ENCODE data around the gene ANXA1.
"Not testable (repeated sequence)": the region's sequence is repeated elsewhere in the genome, so short reads cannot be mapped to it uniquely, and the experiment has no call there.

ANXA1 gene, protein sequence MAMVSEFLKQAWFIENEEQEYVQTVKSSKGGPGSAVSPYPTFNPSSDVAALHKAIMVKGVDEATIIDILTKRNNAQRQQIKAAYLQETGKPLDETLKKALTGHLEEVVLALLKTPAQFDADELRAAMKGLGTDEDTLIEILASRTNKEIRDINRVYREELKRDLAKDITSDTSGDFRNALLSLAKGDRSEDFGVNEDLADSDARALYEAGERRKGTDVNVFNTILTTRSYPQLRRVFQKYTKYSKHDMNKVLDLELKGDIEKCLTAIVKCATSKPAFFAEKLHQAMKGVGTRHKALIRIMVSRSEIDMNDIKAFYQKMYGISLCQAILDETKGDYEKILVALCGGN

DNA sequence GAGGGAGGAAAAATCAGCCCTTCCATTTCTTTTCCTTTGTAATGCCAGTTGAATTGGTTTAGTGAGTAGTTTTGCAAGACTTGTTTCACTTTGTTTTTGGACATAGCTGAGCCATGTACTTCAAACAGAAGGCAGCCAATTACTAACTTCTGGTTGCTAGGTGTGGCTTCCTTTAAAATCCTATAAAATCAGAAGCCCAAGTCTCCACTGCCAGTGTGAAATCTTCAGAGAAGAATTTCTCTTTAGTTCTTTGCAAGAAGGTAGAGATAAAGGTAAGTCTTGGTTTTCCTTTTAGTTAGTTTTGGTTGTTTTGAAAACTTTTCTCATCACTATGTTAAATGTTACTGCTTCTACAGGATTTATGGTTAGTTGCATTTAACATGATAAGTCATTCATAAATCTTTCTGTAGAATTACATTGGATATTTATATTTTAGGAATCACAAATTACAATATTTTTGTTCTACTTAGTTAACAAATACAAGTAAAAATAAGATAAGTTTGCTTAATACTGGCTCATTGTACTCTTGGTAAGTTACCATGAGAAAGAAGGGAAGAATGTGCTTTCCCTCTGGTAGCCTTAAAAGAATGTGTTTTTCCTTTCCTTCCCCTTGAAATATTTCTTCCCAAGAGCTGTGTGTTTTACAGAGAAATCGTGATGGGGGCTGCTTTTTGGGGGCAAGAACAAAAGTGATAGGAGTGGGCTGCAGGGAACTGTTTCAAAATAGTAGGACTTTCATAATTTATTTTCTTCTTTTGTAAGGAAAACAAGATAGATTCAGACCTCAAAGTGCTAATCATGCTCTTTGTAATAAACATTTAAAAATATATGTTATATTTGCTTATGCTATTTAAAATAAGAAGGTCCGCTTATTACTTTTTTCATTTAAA, at the start of gene ANXA1:
TSS of gene ANXA1 (plus strand) at position 213 of the 890 bp plus-strand sequence. CDS start 6,671 bp downstream, outside the sequence.
- Mint-ChIP-seq H3K27ac (peak within 1 kb of the TSS; percentile 82), H3K27me3 (no peaks in the 10 kb centered on the region), H3K4me3 (peak within 1 kb of the TSS; percentile 77), H3K36me3 (ENCODE audit: low read depth) (peaks cover 30% of the 10 kb centered on the region), H3K9me3 (no peaks in the 10 kb centered on the region), H3K4me1 (ENCODE audit: low read depth) (peaks cover 47% of the 10 kb centered on the region)
- intact Hi-C loops (cut with micrococcal nuclease) = loop anchor here (1.0 to 10.0 kb wide), 3 partner anchors 20 to 1935 kb away; partner anchors contain the start of genes NMRK1 and OSTF1

DNA sequence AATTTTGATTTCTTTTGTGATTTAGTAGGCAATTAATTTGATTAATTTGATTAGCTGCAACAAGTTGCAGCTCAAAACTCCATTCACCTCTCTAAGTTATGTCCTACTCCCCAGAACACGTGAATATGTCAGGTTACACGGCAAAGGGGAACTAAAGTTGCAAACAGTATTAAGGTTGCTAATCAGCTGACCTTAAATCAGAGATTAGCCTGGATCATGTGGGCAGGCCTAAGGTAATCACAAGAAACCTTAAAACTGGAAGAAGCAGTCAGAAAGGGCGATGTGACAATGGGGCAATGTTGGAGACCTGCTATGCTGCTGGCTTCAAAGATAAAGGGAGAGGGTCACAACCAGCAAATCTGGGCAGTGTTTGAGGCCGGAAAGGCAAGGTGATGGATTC, 47.3 kb upstream of the ANXA1 start:
- H3K9me3 Mint-ChIP-seq = no peaks in the 10 kb centered on the region
- no peaks in the 10 kb centered on the region for H3K27me3 Mint-ChIP-seq
- intact Hi-C loops (cut with micrococcal nuclease) = no loop called here

DNA sequence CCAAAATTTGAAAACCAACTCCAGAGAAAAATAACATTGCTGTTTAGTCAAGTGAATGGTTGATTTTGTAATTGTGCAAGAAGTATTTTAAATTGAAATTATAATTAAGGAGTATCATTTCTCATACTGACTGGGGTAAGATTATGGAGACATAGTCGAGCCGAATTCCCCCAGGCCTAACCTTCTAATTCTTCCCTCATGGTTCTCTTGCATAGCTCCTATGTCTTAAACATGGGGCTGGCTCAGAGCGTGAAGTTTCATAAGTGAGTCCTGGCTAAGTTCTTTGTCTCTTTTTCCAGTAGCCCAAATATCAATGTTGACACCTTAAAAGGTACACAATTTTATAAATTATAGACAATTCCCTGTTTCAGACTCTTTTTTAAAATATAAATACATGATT, 46.7 kb upstream of the ANXA1 start:
- no peak overlapping the region for H3K27ac Mint-ChIP-seq
- no peaks in the 10 kb centered on the region for H3K4me1 Mint-ChIP-seq (ENCODE audit: low read depth)
- no peaks in the 10 kb centered on the region for H3K27me3 Mint-ChIP-seq
- H3K4me3 Mint-ChIP-seq = no peak overlapping the region
- intact Hi-C loops (cut with micrococcal nuclease) = no loop called here
- no peaks in the 10 kb centered on the region for H3K9me3 Mint-ChIP-seq
- H3K36me3 Mint-ChIP-seq (ENCODE audit: low read depth) = no peaks in the 10 kb centered on the region

More for the DNA sequence above, 47.3 kb upstream of the ANXA1 start:
- Mint-ChIP-seq H3K4me3 (no peak overlapping the region), H3K27ac (no peak overlapping the region), H3K4me1 (ENCODE audit: low read depth) (no peaks in the 10 kb centered on the region), H3K36me3 (ENCODE audit: low read depth) (no peaks in the 10 kb centered on the region)

DNA sequence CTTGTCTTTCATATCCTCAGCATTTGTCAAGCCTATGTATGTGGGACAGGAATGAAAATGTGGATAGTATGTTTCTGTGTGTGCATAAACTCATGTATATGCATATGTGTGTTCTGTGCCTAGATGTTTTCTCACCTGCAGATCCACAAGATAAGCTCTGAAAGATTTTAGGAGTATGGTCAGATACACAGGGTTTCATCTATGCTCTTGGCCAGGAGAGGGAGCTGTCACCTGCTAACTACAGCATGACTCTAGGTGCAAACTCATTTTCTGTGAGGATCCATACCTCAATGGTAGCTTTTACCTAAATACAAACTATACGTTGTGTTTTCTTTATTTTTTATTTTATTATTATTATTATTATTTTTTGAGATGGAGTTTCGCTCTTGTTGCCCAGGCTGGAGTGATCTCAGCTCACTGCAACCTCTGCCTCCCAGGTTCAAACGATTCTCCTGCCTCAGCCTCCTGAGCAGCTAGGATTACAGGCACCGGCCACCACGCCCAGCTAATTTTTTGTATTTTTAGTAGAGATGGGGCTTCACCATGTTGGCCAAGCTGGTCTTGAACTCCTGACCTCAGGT, 44.1 kb upstream of the ANXA1 start:
- not testable (repeated sequence) for H3K9me3 Mint-ChIP-seq; H3K27ac Mint-ChIP-seq; H3K27me3 Mint-ChIP-seq; H3K36me3 Mint-ChIP-seq (ENCODE audit: low read depth); H3K4me3 Mint-ChIP-seq; H3K4me1 Mint-ChIP-seq (ENCODE audit: low read depth)
- intact Hi-C loops (cut with micrococcal nuclease) = loop anchor here (1.0 kb wide), 1 partner anchor 77 kb away; no protein-coding TSS in a partner anchor

DNA sequence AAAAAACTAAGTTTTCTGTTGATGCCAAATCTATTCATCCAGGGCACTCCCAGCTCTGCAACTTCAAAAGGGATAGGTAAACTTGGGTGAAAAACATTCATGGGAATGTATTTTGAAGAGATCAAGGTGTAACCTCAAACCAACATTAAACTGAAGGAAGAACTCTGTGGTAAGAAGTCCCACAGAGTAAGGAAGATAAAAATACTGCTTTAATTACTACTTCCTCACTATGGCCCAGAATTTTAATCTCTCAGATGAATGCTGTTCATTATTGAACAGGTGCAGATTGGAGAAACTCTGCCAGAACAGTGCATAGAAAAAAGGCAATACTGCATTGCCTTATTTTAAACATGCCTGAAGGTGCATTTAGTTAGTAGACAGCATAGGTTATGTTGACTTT, 37.6 kb upstream of the ANXA1 start:
- H3K4me3 Mint-ChIP-seq = no peak overlapping the region
- H3K27ac Mint-ChIP-seq = no peak overlapping the region
- H3K27me3 Mint-ChIP-seq = no peaks in the 10 kb centered on the region
- no peaks in the 10 kb centered on the region for H3K4me1 Mint-ChIP-seq (ENCODE audit: low read depth)
- intact Hi-C loops (cut with micrococcal nuclease) = no loop called here
- no peaks in the 10 kb centered on the region for H3K36me3 Mint-ChIP-seq (ENCODE audit: low read depth)
- H3K9me3 Mint-ChIP-seq = no peaks in the 10 kb centered on the region

DNA sequence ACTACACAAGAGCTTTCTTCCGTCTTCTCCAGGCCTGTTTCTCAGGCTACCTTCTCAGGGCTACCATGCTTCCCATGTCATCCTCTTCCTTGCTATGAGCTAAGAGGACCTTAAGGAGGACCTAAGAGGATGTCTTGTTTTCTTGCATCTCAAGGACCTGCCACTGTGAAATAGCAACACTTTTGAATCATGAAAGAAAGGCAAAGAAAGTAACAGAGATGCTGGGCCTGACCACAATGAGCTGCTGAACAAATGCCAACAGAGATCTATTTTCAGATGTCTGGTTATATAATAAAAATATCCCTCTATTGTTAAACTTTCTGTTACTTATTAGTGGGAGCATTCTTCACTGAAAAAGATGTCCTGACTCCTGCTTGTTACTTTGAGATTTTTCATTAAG, 36.7 kb upstream of the ANXA1 start:
- no peaks in the 10 kb centered on the region for H3K4me1 Mint-ChIP-seq (ENCODE audit: low read depth)
- H3K9me3 Mint-ChIP-seq = no peaks in the 10 kb centered on the region
- H3K4me3 Mint-ChIP-seq = no peak overlapping the region
- no peaks in the 10 kb centered on the region for H3K27me3 Mint-ChIP-seq
- no peaks in the 10 kb centered on the region for H3K36me3 Mint-ChIP-seq (ENCODE audit: low read depth)
- intact Hi-C loops (cut with micrococcal nuclease) = no loop called here
- H3K27ac Mint-ChIP-seq = no peak overlapping the region

DNA sequence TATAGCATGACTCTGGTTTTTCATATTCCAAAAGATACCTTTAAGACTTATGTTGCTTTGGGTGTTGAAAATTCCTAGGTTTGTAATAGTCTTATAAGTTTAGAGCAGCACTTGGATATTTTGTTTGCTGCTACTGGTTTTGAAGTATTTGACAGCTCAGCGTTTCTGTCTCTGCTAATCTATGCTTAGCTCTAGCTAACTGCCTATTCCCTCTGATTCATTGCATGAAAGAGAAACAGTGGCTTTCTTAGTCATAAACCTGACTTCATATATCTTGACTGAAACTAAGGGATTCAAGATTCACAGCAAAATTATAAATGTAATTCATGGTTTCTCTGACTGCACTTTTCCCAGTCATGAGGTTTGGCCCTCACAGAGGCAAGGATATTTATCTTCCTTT, 35.6 kb upstream of the ANXA1 start:
- Mint-ChIP-seq H3K4me3 (no peak overlapping the region), H3K27ac (no peak overlapping the region), H3K4me1 (ENCODE audit: low read depth) (no peaks in the 10 kb centered on the region), H3K36me3 (ENCODE audit: low read depth) (no peaks in the 10 kb centered on the region), H3K27me3 (no peaks in the 10 kb centered on the region), H3K9me3 (no peaks in the 10 kb centered on the region)
- intact Hi-C loops (cut with micrococcal nuclease) = no loop called here

DNA sequence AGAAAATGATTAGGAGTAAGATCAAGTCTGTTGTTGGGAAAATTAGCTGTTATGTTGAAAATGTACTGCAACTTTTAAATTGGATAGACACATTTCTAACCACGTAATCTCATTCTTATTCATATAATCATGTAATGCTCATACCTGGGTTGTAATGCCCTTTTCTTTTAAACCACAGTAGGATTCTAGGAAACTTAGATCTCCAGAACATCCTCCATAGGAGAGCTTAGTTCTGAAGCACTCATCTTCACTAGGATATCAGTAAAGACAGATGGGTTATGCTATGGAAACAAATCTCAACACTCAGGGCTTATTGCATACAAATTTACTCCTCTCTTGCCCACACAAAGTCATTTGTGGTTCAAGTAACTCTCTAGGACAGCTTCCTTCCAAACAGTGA, 34.8 kb upstream of the ANXA1 start:
- Mint-ChIP-seq H3K9me3 (no peaks in the 10 kb centered on the region), H3K27me3 (no peaks in the 10 kb centered on the region), H3K27ac (no peak overlapping the region), H3K36me3 (ENCODE audit: low read depth) (no peaks in the 10 kb centered on the region), H3K4me1 (ENCODE audit: low read depth) (no peaks in the 10 kb centered on the region), H3K4me3 (no peak overlapping the region)
- intact Hi-C loops (cut with micrococcal nuclease) = no loop called here

DNA sequence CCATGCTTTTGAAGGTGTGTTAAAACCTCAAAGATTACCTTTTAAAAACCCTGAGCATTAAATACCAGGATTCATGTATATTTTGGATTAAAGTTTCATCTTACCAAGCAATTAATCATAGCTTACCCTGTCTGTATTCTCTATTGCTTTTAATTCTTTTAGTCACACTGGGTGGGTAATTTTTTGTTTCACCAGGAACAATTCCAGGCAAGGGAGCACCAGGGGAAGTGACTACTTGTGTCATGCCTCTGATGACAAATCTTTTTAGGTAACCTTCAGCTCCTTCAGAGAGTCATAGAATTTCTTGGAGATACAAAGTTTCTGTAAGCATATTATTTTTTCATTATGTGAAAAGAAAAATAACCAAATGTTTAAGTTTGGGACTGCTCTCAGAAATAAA, 33.4 kb upstream of the ANXA1 start:
- Mint-ChIP-seq H3K27me3 (no peaks in the 10 kb centered on the region), H3K4me3 (no peak overlapping the region), H3K36me3 (ENCODE audit: low read depth) (no peaks in the 10 kb centered on the region), H3K4me1 (ENCODE audit: low read depth) (no peaks in the 10 kb centered on the region), H3K27ac (no peak overlapping the region), H3K9me3 (no peaks in the 10 kb centered on the region)
- intact Hi-C loops (cut with micrococcal nuclease) = no loop called here

DNA sequence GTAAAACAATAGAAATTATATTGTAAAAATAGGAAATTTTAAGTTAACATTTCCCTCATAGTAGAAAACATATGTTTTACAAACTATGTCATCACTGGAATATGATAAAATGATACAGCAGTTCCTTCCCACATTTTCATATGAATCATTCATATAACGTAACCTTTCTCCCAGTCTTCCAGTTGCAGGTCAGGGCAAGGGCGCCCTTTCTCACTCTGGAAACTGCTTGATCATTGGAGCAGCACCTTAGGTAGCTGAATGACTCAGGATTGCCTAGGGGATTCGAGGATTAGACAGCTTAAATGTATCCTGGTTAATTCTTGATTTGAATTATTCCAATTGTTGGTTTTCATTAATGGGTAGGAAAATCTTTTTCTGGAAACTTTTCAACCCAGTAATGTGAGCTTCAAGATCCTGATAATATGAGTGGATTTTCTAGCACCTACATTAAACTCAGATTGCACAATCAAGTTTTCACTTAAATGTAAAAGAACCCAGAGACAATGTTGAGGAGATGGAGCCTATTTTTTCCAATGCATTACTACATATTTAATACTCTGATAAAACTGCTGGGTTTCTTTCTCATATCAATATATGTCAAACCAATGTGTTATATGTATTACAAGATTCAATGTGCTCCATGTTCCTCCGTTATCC, 32.6 kb upstream of the ANXA1 start:
- no peak overlapping the region for H3K4me3 Mint-ChIP-seq
- intact Hi-C loops (cut with micrococcal nuclease) = no loop called here
- H3K36me3 Mint-ChIP-seq (ENCODE audit: low read depth) = no peaks in the 10 kb centered on the region
- H3K4me1 Mint-ChIP-seq (ENCODE audit: low read depth) = no peaks in the 10 kb centered on the region
- H3K27me3 Mint-ChIP-seq = no peaks in the 10 kb centered on the region
- H3K27ac Mint-ChIP-seq = no peak overlapping the region
- no peaks in the 10 kb centered on the region for H3K9me3 Mint-ChIP-seq

DNA sequence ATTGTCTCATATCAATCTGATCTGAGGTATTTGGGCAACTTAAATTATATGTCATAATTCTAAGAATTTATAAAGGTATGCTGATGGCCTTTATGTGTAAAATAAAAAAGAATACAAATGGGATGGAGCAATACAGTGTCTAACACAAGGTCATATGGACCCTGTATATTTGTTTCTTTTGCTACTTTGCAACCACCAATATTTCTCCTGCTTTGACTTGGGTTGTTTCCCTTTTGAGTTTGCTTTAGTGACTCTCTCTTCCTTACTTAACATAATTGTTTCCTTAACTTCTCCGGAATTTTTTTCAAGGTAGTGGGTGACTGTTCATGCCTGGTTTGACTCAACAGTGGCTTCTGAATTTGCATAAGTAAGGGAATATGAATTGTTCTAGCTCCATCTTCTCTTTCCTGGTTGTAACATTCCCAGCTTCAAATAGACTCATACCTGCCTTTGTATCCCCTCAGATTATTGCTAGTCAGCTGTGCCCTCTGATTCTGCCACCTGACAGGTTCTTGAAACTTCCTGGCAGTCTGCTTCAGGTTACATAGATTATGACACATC, 30.2 kb upstream of the ANXA1 start:
- H3K27me3 Mint-ChIP-seq = no peaks in the 10 kb centered on the region
- intact Hi-C loops (cut with micrococcal nuclease) = no loop called here
- H3K4me1 Mint-ChIP-seq (ENCODE audit: low read depth) = no peaks in the 10 kb centered on the region
- no peak overlapping the region for H3K27ac Mint-ChIP-seq
- no peaks in the 10 kb centered on the region for H3K36me3 Mint-ChIP-seq (ENCODE audit: low read depth)
- H3K9me3 Mint-ChIP-seq = no peaks in the 10 kb centered on the region
- no peak overlapping the region for H3K4me3 Mint-ChIP-seq

DNA sequence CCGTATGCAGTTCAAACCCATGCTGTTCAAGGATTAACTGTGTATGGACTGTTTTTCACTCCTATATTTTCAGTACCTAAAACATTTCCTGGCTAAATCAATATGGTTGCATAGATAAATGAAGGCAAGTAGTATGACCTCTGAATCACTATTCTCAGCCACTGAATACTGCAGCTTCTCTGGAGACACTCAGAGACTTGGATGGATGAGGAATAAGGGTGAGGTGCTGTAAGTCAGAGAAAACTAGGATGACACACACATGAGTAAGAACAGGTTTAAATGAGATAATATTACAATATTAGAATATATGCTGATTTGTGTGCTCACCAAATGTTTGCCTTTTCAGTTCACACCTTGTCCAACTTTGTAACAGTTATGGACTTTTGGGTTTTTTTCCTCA, 26.0 kb upstream of the ANXA1 start:
- H3K9me3 Mint-ChIP-seq = no peaks in the 10 kb centered on the region
- H3K27ac Mint-ChIP-seq = no peak overlapping the region
- no peaks in the 10 kb centered on the region for H3K36me3 Mint-ChIP-seq (ENCODE audit: low read depth)
- no peaks in the 10 kb centered on the region for H3K27me3 Mint-ChIP-seq
- intact Hi-C loops (cut with micrococcal nuclease) = loop anchor here (5.0 kb wide), 1 partner anchor 37 kb away; no protein-coding TSS in a partner anchor
- no peak overlapping the region for H3K4me3 Mint-ChIP-seq
- peaks cover 16% of the 10 kb centered on the region for H3K4me1 Mint-ChIP-seq (ENCODE audit: low read depth)

DNA sequence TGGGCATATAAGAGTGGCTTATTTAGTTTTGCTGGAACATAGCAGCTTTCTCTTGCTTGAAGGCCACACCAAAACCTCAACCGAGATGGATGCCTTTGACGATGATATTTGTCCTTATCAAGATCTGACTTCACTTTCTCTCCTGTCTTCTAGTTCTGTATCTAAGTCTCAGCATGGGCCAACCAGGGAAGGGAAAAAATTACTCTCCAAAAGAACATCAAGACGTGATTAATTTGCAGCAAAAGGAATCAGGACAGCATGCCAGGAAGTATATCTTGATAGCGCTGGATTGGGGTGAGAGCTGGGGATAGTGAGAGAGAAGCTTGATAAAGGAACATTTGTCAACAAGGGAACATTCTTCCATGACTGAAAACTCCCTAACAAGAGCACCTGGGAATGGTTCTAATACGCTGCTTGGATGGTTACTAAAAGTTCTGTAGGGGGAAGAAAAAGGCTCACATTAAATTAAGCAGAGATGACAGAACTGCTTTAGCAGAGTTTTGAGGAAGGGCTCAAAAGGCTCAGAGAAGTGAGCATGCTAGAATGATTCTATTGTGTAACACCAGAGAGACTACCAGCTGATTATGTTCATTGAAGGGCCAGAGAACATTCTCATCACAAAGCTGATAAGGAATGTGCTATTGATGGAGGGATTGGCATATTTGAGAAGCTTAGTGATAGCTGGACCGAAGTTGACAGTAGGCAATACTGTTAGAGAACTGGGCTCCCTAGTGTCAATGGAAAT, 21.6 kb upstream of the ANXA1 start:
- H3K27me3 Mint-ChIP-seq = no peaks in the 10 kb centered on the region
- peaks cover 6% of the 10 kb centered on the region for H3K36me3 Mint-ChIP-seq (ENCODE audit: low read depth)
- H3K9me3 Mint-ChIP-seq = no peaks in the 10 kb centered on the region
- peak overlapping the region; percentile 46 for H3K27ac Mint-ChIP-seq
- intact Hi-C loops (cut with micrococcal nuclease) = loop anchor here (5.0 to 10.0 kb wide), 2 partner anchors 32 to 1495 kb away; no protein-coding TSS in a partner anchor
- H3K4me3 Mint-ChIP-seq = no peak overlapping the region
- peaks cover 21% of the 10 kb centered on the region for H3K4me1 Mint-ChIP-seq (ENCODE audit: low read depth)

All from dendritic cell treated with granulocyte-macrophage colony-stimulating factor and Interleukin-4, amounts not matched to agents 40 ng/mL and 50 ng/mL, for 4 days (primary cell).